DOHH2 (cell line): ENCODE data around the gene CT55.
"Not testable (repeated sequence)": the region's sequence is repeated elsewhere in the genome, so short reads cannot be mapped to it uniquely, and the experiment has no call there.

Experiments
- CTCF ChIP-seq: fragments of 200-600 bp; sonication (generic); IDR thresholded peaks from one replicate; pipeline ENCODE4 v1.5.1; 2014; ENCODE audit warnings: antibody characterized with exemption, mild to moderate bottlenecking, low read depth, low read length; ENCODE audit not compliant: poor library complexity, severe bottlenecking
- EZH2phosphoT487 ChIP-seq: fragments of 200-600 bp; sonication (generic); IDR thresholded peaks from 2 replicates; pipeline ENCODE4 v1.6.1; 2017; ENCODE audit warnings: borderline replicate concordance, mild to moderate bottlenecking, antibody characterized with exemption, low read length, moderate library complexity, mixed read lengths

GRCh38 chrX:135126145-135126544, 45.1 kb downstream of the CT55 start:
- not testable (repeated sequence) for TF ChIP-seq EZH2phosphoT487, CTCF
